Body of pancreas (tissue), 4 donors: ENCODE data around the gene CSNK1A1.

Source experiments
- CTCF ChIP-seq, 7 experiments: fragments of 450-650 bp in 4 of 7; fragments of 200-600 bp in 3 of 7; sonication (generic) in 3 of 7; IDR thresholded peaks; one replicate each; pipeline ENCODE4 v1.5.1; 2016 to 2019; ENCODE audit warnings: antibody characterized with exemption in 7 of 7
- POLR2A ChIP-seq, 3 donors: fragments of 450-650 bp; IDR thresholded peaks; one replicate each; pipeline ENCODE4 v1.6.1; 2016; ENCODE audit warnings: antibody characterized with exemption in 3 of 3, mild to moderate bottlenecking in 2 of 3

GRCh38 chr5:149481485-149481884, 69.8 kb downstream of the CSNK1A1 start:
- TF ChIP-seq CTCF (IDR thresholded peaks at IDR 0.05) (no peak), POLR2A (IDR thresholded peaks at IDR 0.05) (no peak)
